HG03025 (cell line): Measurements from ENCODE around the gene SMARCE1.

ENCODE experiments used
- ATAC-seq: cut with Tn5 transposase; IDR thresholded peaks from one replicate; pipeline ENCODE4 v1.9.1; 2021; ENCODE audit warnings: mild to moderate bottlenecking, moderate library complexity; ENCODE audit not compliant: unreplicated experiment, low FRiP score

Gene SMARCE1

GRCh38 chr17:40647624-40648383, at the start of gene SMARCE1:
TSS of gene SMARCE1 (minus strand) at chr17:40647818. CDS start at chr17:40645802, 2,016 bp downstream.
- peak; percentile 59 for ATAC-seq

DNA sequence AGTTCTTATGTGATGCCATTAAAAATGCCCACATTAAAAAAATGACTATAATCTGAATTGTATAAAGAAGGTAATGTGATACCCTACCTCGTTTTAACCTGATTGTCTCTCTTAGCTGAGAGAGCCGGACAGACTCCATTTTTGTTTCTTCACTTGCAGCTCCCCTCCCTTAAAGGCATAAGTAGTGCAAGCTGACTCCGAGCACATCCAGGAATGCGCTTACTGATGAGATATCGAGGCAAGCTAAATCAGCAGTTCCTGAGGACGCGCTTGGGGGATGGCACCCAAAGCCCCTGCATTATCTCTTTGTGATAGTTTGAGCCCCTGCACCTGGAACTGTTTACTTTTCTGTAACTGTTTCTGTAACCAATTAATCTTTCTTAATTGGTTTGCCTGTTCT, 49.7 kb upstream of the SMARCE1 start:
- ATAC-seq: no peak

DNA sequence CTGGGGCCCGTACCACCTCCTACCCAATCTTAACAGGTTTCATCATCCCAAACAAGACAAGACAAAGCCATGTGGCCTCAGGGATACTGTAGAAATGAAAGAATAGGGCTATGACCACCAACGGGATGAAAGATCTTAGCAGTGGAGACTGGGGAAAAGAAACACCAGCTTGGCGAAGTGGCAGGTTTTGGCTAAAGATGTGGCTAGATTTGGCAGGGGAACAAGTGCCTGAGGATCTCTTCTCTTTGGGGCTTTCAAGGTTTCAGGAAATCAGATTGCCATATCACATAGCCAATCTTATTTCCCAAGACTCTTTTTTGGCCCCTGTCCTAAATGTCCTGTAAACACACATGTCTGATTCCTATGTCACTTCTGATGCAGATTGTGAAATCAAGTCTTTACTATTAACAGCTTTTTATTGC, 49.0 kb upstream of the SMARCE1 start:
- no peak for ATAC-seq

DNA sequence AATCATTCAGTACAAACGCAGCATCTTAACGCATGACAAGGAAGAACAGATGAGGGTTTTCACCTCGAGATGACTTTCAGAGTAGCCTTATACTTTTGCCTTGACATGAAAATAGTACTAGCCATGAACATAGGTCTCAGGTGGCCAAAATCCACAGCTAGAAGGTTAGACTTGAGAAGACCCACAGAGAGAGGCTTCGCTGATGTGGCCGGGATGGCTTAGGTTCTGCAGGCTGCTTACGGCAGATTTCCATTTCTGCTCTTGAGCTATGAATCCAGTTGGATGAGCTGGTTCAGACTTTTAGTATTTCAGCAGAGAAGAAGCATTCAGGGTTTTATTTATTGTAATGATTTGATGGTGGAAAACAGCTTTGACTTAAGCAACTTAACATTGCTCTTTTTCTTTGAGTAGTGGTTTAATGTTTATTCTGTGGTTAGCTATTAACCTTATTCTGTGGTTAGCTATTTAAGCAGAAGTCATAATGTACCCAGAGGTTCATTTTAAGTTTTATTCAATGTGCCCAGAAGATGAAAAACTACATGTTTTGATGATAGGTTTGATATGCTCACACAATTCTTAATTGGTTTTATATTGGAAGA, 48.4 kb upstream of the SMARCE1 start:
- ATAC-seq: no peak

DNA sequence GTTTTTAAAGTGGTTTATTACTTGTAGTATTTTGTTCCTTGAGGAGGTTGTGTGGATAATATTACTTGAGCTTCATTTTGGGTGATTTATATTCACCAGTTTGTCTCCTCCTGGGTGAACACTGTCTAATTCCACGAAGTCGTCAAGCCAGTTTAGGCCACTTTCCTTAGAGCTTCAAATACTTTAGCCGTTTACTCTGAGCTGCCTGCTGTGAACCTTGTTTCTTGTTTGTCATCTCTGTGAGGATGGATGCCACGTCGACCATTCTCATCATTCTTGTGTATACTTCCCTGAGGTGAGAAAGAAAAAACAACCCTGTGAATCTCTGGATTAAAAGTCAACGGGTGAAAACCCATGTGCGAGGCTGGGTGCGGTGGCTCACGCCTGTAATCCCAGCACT, 47.0 kb upstream of the SMARCE1 start:
- no peak for ATAC-seq

GRCh38 chr17:40687106-40687505, 39.5 kb upstream of the SMARCE1 start:
- ATAC-seq: no peak

DNA sequence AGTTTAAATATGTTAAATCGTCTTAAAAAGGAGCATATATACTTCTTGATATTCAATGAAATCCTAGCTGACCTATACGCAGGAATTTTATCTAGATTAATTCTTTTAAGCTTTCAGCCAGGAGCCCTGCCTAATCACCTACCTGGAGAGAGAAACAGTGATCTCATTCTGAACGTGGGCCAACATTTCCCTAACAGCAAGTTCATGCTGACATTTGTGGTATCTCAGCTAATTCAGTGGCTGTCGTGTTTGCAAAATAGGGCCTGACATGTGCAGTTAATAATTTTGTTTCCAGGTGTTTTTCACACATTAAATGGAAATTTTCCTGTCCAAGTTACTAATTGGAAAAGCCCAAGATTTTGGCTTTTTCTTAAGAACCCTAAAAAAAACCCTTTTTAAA, 38.6 kb upstream of the SMARCE1 start:
- ATAC-seq: no peak

DNA sequence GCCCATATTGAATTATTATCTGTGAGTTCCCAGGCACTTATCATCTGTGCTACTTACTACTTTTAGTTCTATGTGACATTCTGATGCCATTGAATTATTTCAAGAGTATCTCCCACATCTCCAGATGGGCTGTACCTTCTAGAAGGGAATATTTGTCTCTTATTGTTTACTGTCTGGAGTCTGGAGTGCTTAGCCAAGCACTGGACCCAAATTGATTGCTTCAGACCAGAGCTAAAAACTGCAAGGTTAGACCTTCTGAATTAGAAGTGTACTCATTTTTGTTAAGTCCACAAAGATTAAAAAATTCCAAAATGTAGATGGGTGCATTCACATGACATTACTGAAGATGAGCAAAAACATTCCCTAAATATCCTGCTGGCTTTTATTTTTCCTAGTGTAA, 33.4 kb upstream of the SMARCE1 start:
- ATAC-seq: no peak

DNA sequence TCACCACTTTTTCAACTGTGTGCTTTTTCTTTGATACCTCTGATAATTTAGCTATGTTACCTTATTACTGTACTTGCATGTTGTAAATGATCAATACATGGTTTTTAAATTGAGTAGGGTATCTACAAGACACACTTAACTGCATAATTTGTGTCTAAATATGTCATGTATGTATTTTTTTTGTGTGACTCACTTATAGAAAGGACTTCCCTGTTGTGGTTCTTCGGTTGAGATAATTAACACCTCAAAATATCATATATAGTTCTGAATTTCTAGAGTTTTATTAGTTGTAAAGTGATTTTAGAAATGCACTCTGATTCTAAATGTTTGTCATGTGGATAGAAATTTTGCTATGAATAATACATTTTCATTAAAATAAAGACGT, 31.9 kb upstream of the SMARCE1 start:
- ATAC-seq: no peak

DNA sequence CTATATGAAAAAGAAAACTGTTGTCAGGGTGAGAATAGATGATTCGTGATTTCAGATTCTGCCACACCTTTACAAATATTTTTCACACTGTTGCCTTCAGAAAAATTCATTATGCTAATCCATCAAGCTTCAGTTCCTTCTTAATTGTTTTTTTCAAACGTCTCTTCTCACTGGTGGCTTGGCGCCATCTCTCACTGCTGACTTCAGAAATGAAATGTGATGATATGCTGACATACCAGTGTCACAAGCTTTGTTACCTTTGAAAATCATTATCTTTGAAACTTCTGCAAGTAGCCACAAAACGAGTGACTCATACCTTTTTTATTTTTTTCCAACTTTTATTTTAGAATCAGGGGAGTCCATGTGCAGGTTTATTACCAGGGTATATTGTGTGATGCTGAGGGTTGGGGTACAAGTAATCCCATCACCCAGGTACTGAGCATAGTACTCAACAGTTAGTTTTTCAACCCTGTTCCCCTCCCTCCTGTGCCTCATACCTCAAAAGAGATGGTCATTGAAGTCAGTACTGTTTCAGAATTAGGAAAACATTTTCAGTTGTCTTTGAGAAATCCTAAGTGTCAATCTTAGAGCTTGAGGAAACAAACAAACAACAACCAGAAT, 31.4 kb upstream of the SMARCE1 start:
- no peak for ATAC-seq

DNA sequence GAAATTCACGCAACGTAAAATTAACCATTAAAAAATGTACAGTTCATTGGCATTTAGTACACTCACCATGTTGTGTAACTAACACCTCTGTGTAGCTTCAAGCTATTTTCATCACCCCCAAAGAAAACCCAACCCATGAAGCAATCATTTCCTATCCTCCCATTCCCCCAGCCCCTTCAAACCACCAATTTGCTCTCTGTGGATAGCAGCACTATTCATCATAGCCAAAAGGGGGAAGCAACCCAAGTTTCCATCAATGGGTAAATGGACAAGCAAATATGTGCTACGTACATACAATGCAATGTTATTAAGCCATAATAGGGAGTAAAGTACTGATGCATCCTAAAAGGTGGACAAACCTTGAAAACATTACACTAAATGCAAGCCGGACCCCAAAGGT, 28.3 kb upstream of the SMARCE1 start:
- ATAC-seq: no peak

GRCh38 chr17:40672654-40673053, 25.0 kb upstream of the SMARCE1 start:
- ATAC-seq: no peak

- ATAC-seq: no peak
Observed at GRCh38 chr17:40671282-40671681, 23.7 kb upstream of the SMARCE1 start.

DNA sequence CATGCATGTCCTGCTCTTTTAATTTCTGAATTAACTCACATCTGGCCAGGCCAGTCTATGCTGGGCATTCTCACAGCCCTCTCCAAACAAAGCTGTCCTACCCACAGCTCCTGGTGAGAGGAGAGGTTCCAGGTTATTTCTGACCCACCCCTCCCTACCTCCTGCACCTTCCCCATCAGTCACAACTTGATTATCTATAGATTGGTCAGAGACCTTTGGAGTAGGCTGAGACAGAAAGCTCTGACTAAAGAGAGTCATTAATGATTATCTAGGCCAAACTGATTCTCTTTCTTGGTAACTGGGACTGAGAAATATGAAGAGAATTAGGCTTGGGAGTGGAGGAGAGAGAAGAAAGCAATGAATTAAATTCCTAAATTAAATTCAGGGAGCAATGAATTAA, 18.7 kb upstream of the SMARCE1 start:
- no peak for ATAC-seq

- no peak for ATAC-seq
Observed at GRCh38 chr17:40664582-40665333, 17.1 kb upstream of the SMARCE1 start, which contains the start of gene KRT222. TSS of gene KRT222 (minus strand) at chr17:40665177. CDS start at chr17:40665099, 78 bp downstream.

GRCh38 chr17:40663252-40663651, 15.6 kb upstream of the SMARCE1 start:
- no peak for ATAC-seq

- ATAC-seq: no peak
Observed at GRCh38 chr17:40659911-40660310, 12.3 kb upstream of the SMARCE1 start.

- ATAC-seq: no peak
Observed at GRCh38 chr17:40658396-40658795, 10.8 kb upstream of the SMARCE1 start.

DNA sequence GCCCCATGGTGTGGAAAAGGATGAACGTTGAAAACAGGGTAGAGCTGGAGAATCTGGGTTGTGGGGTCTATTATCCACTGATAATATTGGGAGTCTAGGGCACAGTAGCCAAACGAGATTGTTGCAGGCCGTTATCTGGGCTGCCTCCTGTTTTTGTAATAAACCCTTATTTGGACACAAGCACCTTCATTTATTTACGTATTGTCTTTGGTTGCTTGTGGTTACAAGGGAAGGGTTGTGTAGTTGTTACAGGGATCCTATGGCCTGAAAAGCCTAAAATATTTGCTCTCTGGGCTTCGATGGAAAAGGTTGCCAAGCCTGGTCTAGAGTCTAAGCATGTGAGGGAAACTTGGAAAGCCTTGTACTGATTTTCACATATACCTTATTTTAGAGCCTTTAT, 4.3 kb upstream of the SMARCE1 start:
- ATAC-seq: no peak

- ATAC-seq: no peak
Observed at GRCh38 chr17:40648384-40648968, 858 bp upstream of the SMARCE1 start.
